SW 1271 (cell line): ENCODE measurements around the gene NLK.
"Not testable (repeated sequence)": the region's sequence is repeated elsewhere in the genome, so short reads cannot be mapped to it uniquely, and the experiment has no call there.

ENCODE experiments used
- DNase-seq, 2 experiments: peaks; one replicate each; lab custom pipeline; 2025; lab: John Stamatoyannopoulos, UW

The NLK gene

DNA sequence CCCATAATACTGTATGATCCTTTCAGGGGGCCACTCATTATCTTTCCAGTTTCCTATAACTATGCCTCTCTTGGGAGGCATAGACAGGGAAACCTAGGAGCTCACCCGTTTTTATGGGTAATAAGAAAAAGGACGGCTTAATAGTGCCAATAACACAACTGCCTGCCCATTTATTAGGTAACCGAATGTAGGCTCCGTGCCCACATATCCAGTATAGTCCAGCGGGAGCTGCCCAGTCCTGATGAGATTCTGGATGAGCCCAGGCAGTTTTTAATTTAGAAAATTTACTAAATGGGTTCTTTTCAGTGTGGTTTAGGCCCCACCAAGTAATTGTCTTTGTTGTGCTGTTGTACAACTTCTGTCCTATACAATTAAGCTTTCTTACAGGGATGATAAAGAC, 189.1 kb downstream of the NLK start:
- DNase-seq = not testable (repeated sequence)

DNA sequence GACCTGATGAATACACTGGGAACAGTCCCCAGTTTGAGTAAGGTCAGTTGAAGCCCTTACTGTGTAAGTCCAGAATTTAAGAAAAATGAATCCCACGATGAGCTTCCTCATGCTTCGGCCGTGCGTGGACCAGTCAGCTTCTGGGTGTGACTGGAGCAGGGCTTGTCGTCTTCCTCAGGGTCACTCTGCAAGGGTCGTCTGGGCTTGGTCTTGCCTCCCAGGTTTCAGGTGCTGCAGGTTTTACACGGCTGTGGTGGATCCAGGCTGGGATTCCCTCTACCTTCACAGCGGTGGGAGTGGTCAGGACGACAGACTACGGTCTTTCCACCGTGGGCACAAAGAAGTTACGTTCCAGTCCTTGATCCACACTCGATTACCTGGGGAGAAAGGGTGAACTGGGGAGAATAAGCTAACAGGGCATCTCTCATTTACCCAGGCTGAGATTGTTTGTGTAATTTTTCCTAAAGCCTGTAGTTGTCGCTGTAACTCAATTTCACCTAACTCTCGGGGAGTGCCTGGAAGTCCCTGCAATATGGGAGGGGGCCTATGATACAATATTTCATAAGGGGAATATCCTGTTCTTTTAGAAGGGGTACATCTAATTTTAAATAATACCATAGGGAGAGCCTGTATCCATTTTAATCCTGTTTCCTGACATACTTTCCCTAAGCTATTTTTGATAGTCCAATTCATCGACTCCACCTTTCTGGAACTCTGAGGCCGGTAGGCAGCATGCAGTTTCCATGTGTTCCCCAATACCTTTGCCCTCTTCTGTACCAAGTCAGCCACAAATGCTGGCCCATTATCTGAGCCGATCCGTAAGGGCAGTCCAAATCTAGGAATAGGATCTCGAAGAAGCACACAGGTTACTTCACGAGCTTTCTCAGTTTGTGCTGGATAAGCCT, 190.7 kb downstream of the NLK start:
- peak in 1 of 2 experiments; percentile 15 for DNase-seq

DNA sequence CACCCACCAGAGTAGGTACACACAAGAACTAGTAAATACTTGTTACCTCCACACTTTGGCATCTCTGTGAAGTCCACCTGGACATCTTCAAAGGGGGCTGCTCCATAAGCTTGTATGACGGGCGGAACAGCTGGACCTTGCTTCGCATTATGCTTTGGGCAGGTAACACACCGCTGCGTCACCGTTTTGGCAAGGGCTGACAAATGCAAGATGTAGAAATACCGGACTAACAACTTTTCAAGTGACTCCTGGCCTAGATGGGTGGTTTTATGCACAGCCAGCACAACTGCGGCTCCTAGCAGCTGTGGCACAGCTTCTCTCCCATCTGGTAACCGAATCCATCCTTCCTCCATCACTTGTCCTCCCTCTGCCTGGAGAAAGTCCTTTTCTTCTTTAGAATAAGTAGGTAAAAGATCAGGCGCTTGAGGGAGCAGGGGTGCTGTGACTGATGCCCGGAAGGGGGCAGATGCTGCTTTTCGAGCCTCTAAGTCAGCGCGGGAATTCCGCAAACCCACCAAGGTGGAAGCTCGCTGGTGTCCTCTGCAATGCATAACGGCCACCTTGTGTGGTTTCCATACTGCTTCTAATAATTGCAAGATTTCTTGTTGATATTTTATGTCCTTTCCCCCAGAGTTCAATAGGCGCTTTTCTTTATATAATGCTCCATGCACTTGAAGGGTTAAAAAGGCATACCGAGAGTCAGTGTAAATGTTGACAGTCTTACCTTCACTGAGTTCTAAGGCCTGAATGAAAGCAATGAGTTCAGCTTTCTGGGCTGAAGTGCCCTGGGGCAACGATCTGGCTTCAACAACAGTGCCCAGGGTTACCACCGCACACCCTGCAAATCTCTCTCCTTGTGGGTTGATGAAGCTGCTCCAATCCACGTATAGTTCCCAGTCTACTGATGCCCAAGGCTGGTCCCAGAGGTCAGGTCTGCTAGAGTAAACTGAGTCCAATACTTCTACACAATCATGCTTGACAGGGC, 191.7 kb downstream of the NLK start:
- not testable (repeated sequence) for DNase-seq

DNA sequence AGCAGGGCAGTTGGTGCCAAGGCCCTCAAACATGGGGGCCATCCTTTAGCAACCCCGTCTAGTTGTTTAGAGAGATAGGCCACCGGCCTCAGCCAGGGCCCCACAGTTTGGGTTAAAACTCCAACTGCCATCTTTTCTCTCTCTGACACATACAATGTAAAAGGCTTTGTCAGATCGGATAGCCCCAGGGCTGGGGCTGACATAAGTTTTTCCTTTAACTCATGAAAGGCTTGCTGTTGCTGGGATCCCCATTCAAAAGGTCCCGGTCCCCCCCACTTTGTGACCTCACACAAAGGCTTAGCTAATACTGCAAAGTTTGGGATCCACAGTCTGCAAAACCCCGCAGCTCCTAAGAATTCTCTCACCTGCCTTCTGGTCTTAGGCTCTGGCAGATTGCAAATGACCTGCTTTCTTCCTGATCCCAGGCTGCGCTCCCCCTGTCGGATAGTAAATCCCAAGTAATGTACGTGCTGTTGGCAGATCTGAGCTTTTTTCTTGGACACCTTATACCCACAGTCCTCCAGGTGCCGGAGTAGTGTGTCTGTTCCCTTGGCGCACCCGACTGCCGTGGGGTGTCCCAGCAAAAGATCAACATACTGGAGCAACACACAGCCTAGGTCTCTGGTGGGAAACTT, 192.7 kb downstream of the NLK start:
- DNase-seq = not testable (repeated sequence)

DNA sequence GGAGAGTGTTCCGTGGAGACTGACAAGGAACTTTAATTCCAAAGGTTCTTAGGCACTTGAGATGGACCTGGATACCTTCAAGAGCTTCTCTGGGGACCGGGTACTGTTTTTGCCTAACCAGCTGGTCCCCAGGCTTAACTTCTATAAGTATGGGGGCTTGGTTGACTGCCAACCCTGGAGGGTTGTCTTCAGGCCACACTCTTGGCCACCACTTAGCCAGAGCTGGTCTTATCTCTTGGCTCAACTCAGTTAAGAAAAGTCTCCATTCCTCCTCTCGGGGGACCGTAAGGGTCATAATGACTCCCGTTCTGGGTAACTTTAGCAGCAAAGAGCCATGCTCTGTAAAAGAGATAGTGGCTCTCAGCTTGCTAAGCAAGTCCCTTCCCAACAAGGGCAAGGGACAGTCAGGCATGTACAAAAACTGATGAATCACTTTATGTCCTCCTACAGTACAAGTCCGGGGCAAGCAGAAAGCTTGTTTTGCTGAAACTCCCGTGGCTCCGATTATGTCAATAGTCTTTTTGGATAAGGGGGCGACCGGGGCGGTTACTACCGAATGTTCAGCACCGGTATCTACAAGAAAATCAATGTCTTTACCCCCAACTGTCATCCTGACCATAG, 193.7 kb downstream of the NLK start:
- DNase-seq = not testable (repeated sequence)

DNA sequence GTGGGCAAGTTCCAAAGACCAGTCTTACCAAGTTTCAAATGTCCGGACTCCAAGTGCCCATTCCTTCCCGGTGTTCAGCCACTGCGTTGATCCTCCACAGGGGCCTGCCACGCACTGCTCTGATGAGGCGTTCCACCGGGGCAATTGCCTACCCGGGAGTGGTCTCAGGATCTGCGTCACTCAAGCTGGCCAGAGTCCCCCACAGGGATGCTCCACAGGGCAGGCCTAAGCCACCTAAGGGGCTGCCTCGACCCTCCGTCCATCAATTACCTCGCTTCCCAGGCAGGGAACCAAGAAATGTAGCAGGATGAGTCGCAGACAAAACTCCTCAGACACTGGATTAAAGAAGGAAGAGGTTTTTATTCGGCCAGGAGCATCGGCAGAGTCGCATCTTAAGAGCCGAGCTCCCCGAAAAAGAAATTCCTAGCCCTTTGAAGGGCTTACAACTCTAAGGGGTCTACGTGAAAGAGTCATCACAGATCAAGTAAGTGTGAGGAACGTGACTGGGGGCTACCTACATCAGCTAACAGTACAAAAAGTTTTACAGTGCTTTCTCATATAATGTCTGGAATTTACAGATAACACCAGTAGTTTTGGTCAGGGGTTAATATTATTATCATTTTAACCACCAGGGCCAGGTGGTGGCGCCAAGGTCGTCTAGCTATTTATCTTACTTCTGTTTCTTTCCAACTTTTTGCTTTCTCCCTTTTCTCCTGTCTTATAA, 196.2 kb downstream of the NLK start:
- not testable (repeated sequence) for DNase-seq

DNA sequence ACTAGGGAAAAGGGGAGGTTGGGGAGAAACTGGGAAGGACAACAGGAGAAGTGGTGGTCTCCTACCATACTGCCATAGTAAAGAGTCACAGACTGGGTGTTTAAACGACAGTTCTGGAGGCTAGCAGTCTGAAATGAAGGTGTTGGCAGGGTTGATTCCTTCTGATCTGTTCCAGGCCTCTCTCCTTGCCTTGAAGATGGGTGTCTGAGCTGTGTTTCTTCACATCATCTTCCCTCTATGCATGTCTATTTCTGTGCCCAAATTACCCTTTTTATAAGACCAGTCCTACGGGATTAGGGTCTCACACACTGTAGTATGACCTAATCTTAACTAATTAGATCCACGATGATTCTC, 196.8 kb downstream of the NLK start:
- no peak for DNase-seq

DNA sequence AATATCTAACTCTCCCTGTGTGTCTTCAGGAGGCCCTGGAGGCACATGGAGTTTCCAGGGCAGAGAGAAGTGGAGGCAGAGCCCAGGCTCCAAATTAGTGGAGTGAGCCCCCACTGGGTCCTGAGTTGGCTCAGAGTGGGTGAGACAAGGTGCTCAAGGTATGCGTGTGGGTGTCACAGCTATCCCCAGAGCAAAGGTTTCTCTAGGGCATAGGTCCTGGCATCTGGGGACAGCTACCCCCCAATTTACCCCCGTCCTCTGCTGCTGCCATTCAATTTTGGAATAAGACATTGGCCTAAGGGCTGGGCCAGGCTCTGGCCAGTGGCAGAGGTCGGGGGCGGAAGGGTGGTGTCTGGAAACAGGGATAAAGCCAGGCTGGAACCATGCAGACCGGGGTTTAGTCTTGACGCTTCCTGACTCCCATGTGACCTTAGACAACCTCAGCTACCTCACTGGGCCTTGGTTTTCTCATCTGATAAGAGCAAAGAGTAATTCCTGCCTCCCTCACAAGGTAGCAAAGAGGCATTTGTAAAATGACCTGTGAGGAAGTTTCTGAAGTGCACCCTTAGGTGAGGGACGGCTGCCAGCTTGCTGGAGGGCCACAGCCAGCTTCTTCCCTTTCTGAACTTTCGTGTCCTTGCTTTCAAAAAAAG, 198.3 kb downstream of the NLK start:
- no peak for DNase-seq

DNA sequence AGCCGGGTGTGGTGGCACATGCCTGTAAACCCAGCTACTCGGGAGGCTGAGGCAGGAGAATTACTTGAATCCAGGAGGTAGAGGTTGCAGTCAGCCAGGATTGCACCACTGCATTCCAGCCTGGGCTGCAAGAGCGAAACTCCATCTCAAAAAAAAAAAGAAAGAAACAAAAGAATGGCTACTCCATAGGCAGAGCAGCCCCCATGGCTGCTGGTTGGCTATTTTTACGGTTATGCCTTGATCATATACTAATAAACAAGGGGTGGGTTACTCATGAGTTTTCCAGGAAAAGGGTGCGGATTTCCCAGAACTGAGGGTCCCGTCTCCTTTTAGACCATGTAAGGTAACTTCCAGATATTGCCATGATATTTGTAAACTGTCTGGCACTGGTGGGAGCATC, 200.3 kb downstream of the NLK start:
- no peak for DNase-seq

DNA sequence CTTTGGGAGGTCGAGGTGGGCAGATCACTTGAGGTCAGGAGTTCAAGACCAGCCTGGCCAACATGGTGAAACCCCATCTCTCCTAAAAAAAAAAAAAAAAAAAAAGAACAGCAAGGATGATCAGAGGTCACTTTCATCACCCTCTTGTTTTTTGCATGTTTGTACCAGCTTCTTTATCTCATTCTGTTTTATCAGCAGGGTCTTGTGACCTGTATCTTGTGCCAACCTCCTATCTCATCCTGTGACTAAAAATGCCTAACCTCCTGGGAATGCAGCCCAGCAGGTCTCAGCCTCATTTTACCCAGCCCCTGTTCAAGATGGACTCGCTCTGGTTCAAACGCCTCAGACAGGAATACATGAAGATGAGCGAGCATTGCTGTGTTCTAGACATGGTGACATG, 200.8 kb downstream of the NLK start:
- DNase-seq = not testable (repeated sequence)

DNA sequence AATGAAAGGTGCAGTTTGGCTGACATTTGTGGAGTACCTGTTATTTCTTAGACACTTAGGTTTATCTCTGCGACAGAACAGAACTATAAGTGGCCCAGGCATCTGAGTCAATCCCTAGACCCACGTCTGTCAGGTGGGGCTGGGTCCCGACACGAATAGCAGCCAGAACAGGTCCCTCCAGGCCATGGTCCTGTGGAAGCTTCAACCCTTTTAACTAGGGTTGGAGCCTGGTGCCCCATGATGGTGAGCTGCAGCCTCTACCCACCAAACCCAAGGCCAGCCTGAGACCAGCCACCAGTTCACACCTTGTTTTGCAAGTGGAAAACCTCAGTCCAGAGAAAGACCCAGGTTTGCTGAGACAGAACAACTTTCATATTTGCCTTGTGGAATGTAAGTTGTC, 202.0 kb downstream of the NLK start:
- DNase-seq = no peak
